RWPE1 (cell line): ENCODE measurements around the gene HARBI1.
A peak's percentile ranks its signal among the peaks of the same experiment; 100 is the strongest.

ENCODE experiments used
- CTCF ChIA-PET: fragments of 350-600 bp; sonication (Branson Sonifier 250); formaldehyde crosslinking; extraction: SDS; loops from one replicate; lab custom pipeline; 2021; lab: Yijun Ruan, JAX
- POLR2A ChIA-PET: fragments of 400-600 bp; formaldehyde crosslinking; extraction: SDS; loops from one replicate; lab custom pipeline; 2020; ENCODE audit warnings: antibody characterized with exemption; ENCODE audit not compliant: low non-redundant PET; lab: Yijun Ruan, JAX
- DNase-seq: peaks from one replicate; pipeline ENCODE4 v3.0.0; 2012; ENCODE audit warnings: low spot score
- H3K27ac ChIP-seq: fragments of 450-650 bp; 2 replicates; pipeline ENCODE4 v1.5.1; 2017
- TF ChIP-seq, protein P1 (sequence below): fragments of 450-650 bp; conservative IDR thresholded peaks from 2 replicates; pipeline ENCODE4 v1.5.1; 2017; ENCODE audit warnings: low read depth, mild to moderate bottlenecking

The HARBI1 gene

GRCh38 chr11:46554213-46555147 is 62.5 kb downstream of the HARBI1 start:
- TF ChIP-seq, protein P1, sequence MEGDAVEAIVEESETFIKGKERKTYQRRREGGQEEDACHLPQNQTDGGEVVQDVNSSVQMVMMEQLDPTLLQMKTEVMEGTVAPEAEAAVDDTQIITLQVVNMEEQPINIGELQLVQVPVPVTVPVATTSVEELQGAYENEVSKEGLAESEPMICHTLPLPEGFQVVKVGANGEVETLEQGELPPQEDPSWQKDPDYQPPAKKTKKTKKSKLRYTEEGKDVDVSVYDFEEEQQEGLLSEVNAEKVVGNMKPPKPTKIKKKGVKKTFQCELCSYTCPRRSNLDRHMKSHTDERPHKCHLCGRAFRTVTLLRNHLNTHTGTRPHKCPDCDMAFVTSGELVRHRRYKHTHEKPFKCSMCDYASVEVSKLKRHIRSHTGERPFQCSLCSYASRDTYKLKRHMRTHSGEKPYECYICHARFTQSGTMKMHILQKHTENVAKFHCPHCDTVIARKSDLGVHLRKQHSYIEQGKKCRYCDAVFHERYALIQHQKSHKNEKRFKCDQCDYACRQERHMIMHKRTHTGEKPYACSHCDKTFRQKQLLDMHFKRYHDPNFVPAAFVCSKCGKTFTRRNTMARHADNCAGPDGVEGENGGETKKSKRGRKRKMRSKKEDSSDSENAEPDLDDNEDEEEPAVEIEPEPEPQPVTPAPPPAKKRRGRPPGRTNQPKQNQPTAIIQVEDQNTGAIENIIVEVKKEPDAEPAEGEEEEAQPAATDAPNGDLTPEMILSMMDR: no peak
- POLR2A ChIA-PET: interaction anchor here (0.6 kb wide), 1 partner anchor 37 kb away, joined by 4 read pairs; no protein-coding TSS in a partner anchor
- CTCF ChIA-PET: no interaction called here
- H3K27ac ChIP-seq: peak overlapping the region; percentile 43; the same call in 1 of the 2 replicates
- DNase-seq: peak; percentile 74

GRCh38 chr11:46553814-46554212 is 63.2 kb downstream of the HARBI1 start:
- CTCF ChIA-PET: no interaction called here
- peak overlapping the region; percentile 64; the same call in 1 of the 2 replicates for H3K27ac ChIP-seq
- POLR2A ChIA-PET: interaction anchor here (0.6 kb wide), 1 partner anchor 38 kb away, joined by 4 read pairs; no protein-coding TSS in a partner anchor
- DNase-seq: peak; percentile 59
- TF ChIP-seq, protein P1: no peak
